Spleen (tissue), 11 donors: ENCODE data around the gene NUMBL. TPM values are rescaled to one million over a fixed set of nuclear protein-coding genes. Genes with fewer than 3 reads are reported as not detected.

Source experiments
- DNase-seq: peaks from one replicate; pipeline ENCODE4 v3.0.0-alpha.2; 2020
- H3K27ac ChIP-seq, 8 donors: fragments of 200-600 bp; sonication (generic) in 7 of 8; 1 replicate in 4 of 8; 2 replicates in 4 of 8; pipeline versions ENCODE4 v1.5.0 to v1.8.0; 2016 to 2021; ENCODE audit warnings: inconsistent platforms in 4 of 8, mild to moderate bottlenecking in 4 of 8, moderate library complexity in 1 of 8
- H3K27me3 ChIP-seq, 7 donors: fragments of 200-600 bp; sonication (generic) in 6 of 7; replicated peaks in 1 of 7; 1 replicate in 4 of 7; 2 replicates in 3 of 7; pipeline versions ENCODE4 v1.5.0 to v1.8.0; 2016 to 2021; ENCODE audit warnings: inconsistent platforms in 3 of 7, mild to moderate bottlenecking in 1 of 7
- H3K36me3 ChIP-seq, 6 donors: fragments of 200-600 bp; sonication (generic) in 5 of 6; 1 replicate in 4 of 6; 2 replicates in 2 of 6; pipeline versions ENCODE4 v1.5.0 to v1.8.0; 2016 to 2021; ENCODE audit warnings: inconsistent platforms in 2 of 6
- H3K4me1 ChIP-seq, 6 donors: fragments of 200-600 bp; sonication (generic) in 5 of 6; 1 replicate in 3 of 6; 2 replicates in 3 of 6; pipeline versions ENCODE4 v1.5.0 to v1.8.0; 2016 to 2021; ENCODE audit warnings: inconsistent platforms in 3 of 6
- H3K4me3 ChIP-seq, 8 donors: fragments of 200-600 bp; sonication (generic) in 7 of 8; 1 replicate in 4 of 8; 2 replicates in 4 of 8; pipeline versions ENCODE4 v1.5.0 to v1.8.0; 2016 to 2021; ENCODE audit warnings: inconsistent platforms in 4 of 8, mild to moderate bottlenecking in 4 of 8, moderate library complexity in 2 of 8
- H3K9me3 ChIP-seq, 8 donors: fragments of 200-600 bp; sonication (generic) in 7 of 8; 1 replicate in 4 of 8; 2 replicates in 4 of 8; pipeline versions ENCODE4 v1.5.0 to v1.8.0; 2016 to 2021; ENCODE audit warnings: inconsistent platforms in 4 of 8
- CTCF ChIP-seq, 11 experiments: fragments of 200-600 bp in 7 of 11; fragments of 450-650 bp in 4 of 11; sonication (generic) in 4 of 11; IDR thresholded peaks in 8 of 11; conservative IDR thresholded peaks in 3 of 11; 1 replicate in 7 of 11; 2 replicates in 4 of 11; pipeline versions ENCODE4 v1.4.0 to v1.8.0; 2016 to 2021; ENCODE audit warnings: antibody characterized with exemption in 11 of 11, inconsistent platforms in 4 of 11, mild to moderate bottlenecking in 1 of 11
- POLR2A ChIP-seq, 3 donors: fragments of 450-650 bp; IDR thresholded peaks; one replicate each; pipeline ENCODE4 v1.5.1; 2017; ENCODE audit warnings: antibody characterized with exemption in 3 of 3, mild to moderate bottlenecking in 1 of 3
- POLR2AphosphoS5 ChIP-seq, 3 donors: sonication (generic); formaldehyde crosslinking; IDR thresholded peaks; one replicate each; pipeline ENCODE4 v1.5.1; 2017; ENCODE audit warnings: antibody characterized with exemption in 3 of 3
- WGBS, 5 donors: extraction: QIAGEN DNeasy Blood & Tissue Kit in 3 of 5; methylation state at CpG; one replicate each; pipeline versions ENCODE4 v1.1.5 to v1.1.7; 2013 to 2018; 5-methylcytosine and 5-hydroxymethylcytosine counted together
- intact Hi-C: fragments of 100-400 bp; cut with DNase I; formaldehyde crosslinking; loops from one replicate; pipeline ENCODE4 v1.15.0; 2023; ENCODE audit warnings: low total_unique reads
- polyA plus RNA-seq, 3 donors: library from polyadenylated mRNA; stranded (reverse); fragments of 200-250 nt; gene quantifications; one replicate each; pipeline ENCODE4 v1.2.1, GENCODE V29; 2013
- total RNA-seq, 7 donors: library from RNA; depleted of rRNA in 3 of 7; stranded (reverse); fragments of >200 nt in 3 of 7; fragmentation: NEBNext Ultra II Directional in 4 of 7; extraction: Animal tissue kit (Norgen Biotek cat#: 25700) in 4 of 7; gene quantifications; one replicate each; pipeline versions ENCODE4 v1.1.0 to v1.2.1, GENCODE V29; 2016 to 2021
- donor health status: healthy with polysubstance abuse.
- donor health status: DM: no; HTN: no; CAD: no; lungs with moderate emphysema.
- donor health status: DM: no; HTN: no; CAD: no.
- donor health status: Bipolar disorder and iron deficiency.
- donor health status: healthy.
- donor health status: DM: no; HTN: no; CAD: no.
- donor health status: DM: yes; HTN: yes; CAD: no.

The NUMBL gene
- total and polyA plus RNA-seq, 10 donors = 3.2 to 27.4 (median 13.3) TPM

- no peak for DNase-seq
- TF ChIP-seq POLR2AphosphoS5 (IDR thresholded peaks at IDR 0.05) (peak in 1 of 3 donors; percentile 49), CTCF (IDR thresholded peaks at IDR 0.05 in 8 of 11, conservative IDR thresholded peaks at IDR 0.05 in 3 of 11) (no peak), POLR2A (IDR thresholded peaks at IDR 0.05) (no peak)
- 68 to 84% (median 75%) methylated on average over 41 of the region's 41 CpGs for WGBS, 5 donors
- intact Hi-C loops = no loop called here
- Histone ChIP-seq H3K4me3 (no peak overlapping the region), H3K4me1 (no peaks in the 10 kb centered on the region), H3K9me3 (no peaks in the 10 kb centered on the region), H3K27ac (no peak overlapping the region), H3K36me3 (peaks cover 0 to 89% (median 35%) of the 10 kb centered on the region in 6 donors), H3K27me3 (no peaks in the 10 kb centered on the region)
Observed at GRCh38 chr19:40623403-40624251, 66.8 kb downstream of the NUMBL start.

- H3K9me3 ChIP-seq = no peaks in the 10 kb centered on the region
- H3K36me3 ChIP-seq = peaks cover 0 to 86% (median 35%) of the 10 kb centered on the region in 6 donors
- no peak overlapping the region for H3K4me3 ChIP-seq
- WGBS, 5 donors = 80 to 89% (median 87%) methylated on average over 7 of the region's 7 CpGs
- intact Hi-C loops = no loop called here
- TF ChIP-seq CTCF (IDR thresholded peaks at IDR 0.05 in 8 of 11, conservative IDR thresholded peaks at IDR 0.05 in 3 of 11) (no peak), POLR2AphosphoS5 (IDR thresholded peaks at IDR 0.05) (no peak), POLR2A (IDR thresholded peaks at IDR 0.05) (no peak)
- no peak overlapping the region for H3K27ac ChIP-seq
- no peaks in the 10 kb centered on the region for H3K4me1 ChIP-seq
- no peaks in the 10 kb centered on the region for H3K27me3 ChIP-seq
- no peak for DNase-seq
Observed at GRCh38 chr19:40622773-40623075, 67.7 kb downstream of the NUMBL start.

- intact Hi-C loops = no loop called here
- H3K4me1 ChIP-seq = no peaks in the 10 kb centered on the region
- DNase-seq = no peak
- peaks cover 0 to 81% (median 35%) of the 10 kb centered on the region in 6 donors for H3K36me3 ChIP-seq
- H3K27me3 ChIP-seq = no peaks in the 10 kb centered on the region
- 90 to 94% (median 92%) methylated on average over 19 to 24 of the region's 24 CpGs for WGBS, 5 donors
- H3K27ac ChIP-seq = no peak overlapping the region
- no peak for TF ChIP-seq CTCF (IDR thresholded peaks at IDR 0.05 in 8 of 11, conservative IDR thresholded peaks at IDR 0.05 in 3 of 11)
- TF ChIP-seq POLR2A (IDR thresholded peaks at IDR 0.05) = no peak
- no peak for TF ChIP-seq POLR2AphosphoS5 (IDR thresholded peaks at IDR 0.05)
- H3K9me3 ChIP-seq = no peaks in the 10 kb centered on the region
- H3K4me3 ChIP-seq = no peak overlapping the region
Observed at GRCh38 chr19:40621966-40622772, 68.3 kb downstream of the NUMBL start.

DNA sequence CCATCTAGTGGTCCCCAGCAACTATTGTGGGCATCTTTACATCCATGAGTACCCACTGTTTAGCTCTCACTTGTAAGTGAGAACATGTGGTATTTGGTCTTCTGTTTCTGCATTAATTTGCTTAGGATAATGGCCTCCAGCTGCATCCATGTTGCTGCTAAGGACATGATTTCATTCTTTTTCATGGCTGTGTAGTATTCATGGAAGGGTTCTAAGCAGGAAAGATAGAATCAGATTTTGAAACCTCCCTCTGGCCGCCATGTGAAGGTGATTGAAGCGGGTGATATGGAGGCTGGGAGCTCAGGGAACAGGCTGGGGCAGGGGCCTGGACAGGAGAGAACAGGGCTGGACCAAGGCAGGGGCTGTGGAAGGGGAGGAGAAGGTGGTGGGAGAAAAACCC is 69.2 kb downstream of the NUMBL start:
- Histone ChIP-seq H3K27me3 (no peaks in the 10 kb centered on the region), H3K27ac (no peak overlapping the region), H3K4me3 (no peak overlapping the region), H3K4me1 (peaks cover 0 to under 1% (median 0%) of the 10 kb centered on the region in 6 donors), H3K9me3 (no peaks in the 10 kb centered on the region), H3K36me3 (peaks cover 0 to 72% (median 32%) of the 10 kb centered on the region in 6 donors)
- 70 to 94% (median 79%) methylated on average over 2 of the region's 2 CpGs for WGBS, 5 donors
- DNase-seq = no peak
- intact Hi-C loops = no loop called here
- TF ChIP-seq CTCF (IDR thresholded peaks at IDR 0.05 in 8 of 11, conservative IDR thresholded peaks at IDR 0.05 in 3 of 11) = no peak
- no peak for TF ChIP-seq POLR2AphosphoS5 (IDR thresholded peaks at IDR 0.05)
- TF ChIP-seq POLR2A (IDR thresholded peaks at IDR 0.05) = no peak
